Globus pallidus (tissue), 1 donor: ENCODE data around the gene PAX8.

Source experiments
- DNase-seq: peaks from one replicate; pipeline ENCODE4 v3.0.0-alpha.2; 2015; ENCODE audit warnings: low spot score

PAX8 gene

DNA sequence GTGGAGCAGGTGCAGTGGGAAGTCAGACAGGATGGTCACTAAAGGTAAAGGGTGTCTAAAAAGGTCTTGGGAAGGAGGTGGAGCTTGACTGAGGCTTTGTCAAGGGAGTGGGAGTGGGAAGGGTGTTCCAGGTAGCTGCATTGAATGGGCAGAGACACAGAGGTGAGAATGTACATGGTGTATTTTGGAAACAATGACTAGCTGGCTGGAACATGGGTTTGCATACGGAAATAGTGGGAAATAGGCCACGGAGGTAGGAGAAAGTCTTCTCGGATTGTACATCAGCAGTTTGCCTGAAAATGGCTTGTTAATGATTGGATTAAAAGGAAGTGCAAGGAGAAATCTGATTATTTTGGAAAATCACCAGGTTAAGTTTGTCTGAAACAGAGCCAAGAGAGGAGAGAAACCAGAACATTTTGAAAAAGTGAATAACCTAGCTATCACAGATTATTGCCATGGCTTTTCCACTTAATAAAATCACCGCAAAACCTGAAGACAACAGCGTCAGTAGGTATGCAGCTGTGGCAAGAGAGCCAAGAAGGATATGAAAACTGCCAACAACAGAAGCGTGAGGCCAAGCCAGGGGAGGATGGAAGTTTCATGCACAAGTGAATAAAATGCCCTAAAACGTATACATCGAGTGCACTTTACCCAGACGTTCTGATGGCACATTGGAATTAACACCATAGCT, 13.9 kb downstream of the PAX8 start:
- DNase-seq, result no peak

DNA sequence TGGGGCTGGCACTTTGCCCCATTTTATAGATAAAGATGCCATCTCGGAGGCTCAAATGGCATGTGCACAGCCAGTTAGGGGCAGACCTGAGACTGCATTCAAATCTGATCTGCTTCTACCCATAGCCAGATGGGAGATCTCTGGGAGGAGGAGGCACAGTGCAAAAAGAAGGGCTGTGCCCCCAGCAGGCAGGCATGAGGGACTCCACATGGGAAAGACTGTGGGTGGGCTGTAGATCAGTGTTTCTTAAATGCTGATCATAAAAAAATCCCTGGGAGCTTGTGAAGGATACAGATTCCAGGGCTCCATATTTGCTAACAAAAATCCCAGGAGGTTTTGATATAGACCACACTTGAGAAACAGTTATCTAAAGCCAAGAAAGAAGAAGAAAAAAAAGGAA, 15.2 kb downstream of the PAX8 start:
- DNase-seq, result no peak

DNA sequence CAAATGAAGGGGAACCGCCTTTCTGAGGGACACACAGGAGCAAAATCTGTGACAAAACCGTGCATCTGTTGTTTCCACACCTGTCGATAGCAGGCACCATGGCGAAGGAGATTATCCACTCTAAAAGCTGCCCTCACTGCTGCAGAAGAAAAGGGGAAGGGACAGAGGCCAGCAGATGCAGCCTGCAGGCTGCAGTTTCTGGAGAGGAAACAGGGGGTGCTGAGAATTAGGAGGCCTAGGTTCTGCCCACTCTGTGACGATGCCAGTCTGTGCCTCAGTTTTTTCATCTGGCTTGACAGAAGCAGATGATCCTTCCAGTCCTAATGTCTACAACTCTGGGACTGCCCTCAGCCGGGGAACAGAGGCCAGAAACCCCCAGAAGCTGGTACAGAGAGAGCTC, 17.7 kb downstream of the PAX8 start:
- DNase-seq, result no peak

DNA sequence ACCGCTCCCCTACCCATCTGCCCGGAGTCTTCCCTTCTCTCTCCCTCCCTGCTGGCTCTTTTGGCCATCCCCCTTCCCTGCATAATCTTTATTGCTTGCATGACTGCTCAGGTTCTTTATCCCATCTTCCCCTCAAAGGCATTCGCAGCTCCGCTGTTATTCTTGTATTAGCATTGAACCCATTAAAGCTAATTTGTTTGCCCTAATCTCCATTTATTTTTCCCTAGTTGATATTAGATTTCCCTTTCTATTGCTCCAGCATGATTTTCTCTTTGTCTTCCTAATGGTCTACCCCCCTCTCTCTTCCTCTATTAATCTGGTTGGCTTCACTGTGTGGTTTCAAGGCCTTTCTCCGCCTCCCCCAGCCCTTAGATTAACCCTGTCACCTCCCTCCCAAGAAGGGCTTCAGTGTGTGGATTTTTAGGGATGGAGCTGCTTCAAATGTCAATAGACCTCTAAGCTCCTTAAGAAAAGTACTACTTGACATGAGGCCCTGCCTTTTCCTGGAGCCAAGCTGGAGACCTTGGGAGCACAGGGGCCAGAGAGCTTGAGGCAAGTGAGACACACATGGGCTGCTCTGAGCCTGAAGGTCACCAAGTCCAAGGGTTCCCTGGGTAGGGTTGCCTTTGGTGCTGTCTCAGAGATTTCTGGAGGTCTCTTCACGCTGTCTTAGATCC, 20.1 kb downstream of the PAX8 start:
- DNase-seq, result no peak

DNA sequence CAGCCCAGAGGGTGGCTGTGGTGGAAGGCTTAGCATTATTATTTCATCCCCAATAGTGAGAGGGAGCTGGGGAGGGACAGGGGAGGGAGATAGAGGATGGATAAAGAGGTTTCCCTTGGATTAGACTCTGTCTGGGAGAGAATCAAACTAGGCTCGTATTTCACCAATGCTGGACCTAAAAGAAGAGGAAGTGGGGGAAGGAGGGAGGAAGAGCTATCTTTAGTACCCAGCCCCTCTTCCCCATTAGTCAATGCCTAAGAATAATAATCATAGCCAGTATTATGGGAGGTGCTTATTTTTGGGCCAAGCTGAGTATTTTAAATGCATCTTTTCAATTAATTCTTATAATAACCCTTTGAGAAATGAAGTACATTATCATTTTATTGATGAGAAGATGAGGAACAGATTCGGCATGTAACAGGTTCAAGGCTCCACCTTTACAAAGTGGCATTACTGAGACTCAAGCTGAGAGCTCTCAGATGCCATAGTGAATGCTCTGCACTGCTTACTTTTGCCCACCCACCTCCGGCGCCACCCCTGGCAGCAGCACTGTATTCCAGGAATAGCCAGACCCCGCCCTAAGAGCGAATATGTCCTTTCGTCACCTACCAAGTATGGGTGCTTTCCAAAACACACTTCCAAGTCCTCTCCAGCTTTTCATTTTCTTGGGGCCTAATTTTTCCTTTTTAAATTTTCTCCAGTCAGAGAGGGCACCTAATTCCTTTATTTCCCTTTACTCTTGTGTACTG, 21.0 kb downstream of the PAX8 start:
- DNase-seq, result peak; percentile 33

DNA sequence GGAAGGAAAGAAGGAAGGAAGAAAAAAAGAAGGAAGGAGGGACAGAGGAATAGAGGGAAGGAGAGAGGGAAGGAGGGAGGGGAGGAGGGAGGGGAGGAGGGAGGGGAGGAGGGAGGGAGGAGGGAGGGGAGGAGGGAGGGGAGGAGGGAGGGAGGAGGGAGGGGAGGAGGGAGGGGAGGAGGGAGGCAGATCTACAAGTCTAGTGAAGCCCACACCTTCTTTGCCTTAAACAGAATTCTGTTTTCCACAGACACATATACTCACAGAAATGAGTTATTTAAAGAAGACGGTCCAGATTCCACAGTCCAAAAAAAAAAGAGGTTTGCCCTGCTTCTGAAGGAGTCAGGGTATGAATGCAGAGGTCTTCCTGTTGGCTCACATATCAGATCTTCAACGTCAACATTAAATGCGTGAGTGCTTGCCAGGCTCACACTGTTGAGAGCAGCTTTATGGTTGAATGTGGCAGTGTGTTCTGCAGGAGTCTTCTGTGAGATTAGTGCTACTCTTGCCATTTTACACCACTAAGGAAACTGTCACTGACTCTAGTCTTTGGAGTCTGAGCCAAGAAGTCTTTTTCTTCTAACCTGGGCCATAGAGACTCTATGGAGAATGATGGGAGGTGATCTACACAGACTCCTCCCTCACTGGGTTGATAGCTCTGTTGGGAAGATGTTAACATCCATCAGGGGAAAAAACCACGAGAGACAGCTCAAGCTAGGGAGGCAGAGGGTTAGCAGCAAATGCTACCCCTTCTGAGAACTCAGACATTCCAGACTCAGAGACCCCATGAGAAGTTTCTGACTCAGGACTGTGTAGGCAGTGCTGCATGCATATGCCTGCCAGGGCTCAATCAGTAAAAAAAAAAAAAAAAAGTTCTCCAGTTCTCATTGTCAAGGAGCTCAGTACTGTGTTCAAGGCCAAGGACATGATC, 23.3 kb downstream of the PAX8 start:
- DNase-seq, result no peak

DNA sequence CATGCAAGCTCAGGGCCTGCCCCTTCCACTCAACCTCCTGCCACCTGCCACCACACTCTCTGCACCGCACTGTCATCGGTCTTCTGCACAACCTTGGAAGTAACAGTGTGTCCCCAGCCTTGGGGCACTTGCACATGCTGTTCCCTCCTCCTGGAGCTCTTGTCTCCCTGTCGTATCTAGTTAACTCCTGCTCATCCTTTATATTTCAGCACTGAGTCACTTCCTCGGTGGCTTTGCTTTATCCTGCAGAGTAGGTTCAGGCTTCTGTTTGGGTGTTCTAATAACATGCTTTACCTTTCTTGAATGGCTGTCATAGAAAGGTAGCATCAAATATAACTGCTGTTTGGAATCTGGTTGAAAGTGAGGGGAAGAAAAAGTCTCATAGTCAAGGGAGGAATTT, 25.3 kb downstream of the PAX8 start:
- DNase-seq, result no peak

DNA sequence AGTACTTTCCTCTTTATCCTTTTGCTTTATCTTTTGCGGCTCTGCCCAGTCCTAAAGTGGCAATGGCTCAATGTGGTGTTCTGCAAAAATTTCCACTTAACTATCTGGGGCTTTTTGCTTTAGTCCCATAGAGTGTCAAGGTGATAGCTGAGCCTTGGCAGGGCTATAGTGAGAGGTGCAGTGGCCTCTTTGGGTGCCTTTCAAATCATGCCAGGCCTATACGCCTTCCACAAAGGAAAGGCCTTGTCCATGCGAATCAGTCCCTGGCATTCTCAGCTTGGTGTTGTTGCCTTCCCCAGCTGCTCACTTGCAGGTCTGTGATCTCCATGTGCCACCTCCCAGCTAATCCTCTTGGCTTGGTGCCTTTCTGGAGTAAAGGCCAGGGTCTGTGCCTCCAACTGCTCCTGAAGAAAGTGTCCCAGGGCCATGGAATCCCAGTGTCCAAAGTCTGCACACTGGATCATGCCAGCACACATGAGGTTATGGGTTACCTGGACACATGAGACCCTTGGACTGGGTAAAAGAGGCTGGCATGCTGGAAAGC, 26.6 kb downstream of the PAX8 start:
- no peak for DNase-seq

DNA sequence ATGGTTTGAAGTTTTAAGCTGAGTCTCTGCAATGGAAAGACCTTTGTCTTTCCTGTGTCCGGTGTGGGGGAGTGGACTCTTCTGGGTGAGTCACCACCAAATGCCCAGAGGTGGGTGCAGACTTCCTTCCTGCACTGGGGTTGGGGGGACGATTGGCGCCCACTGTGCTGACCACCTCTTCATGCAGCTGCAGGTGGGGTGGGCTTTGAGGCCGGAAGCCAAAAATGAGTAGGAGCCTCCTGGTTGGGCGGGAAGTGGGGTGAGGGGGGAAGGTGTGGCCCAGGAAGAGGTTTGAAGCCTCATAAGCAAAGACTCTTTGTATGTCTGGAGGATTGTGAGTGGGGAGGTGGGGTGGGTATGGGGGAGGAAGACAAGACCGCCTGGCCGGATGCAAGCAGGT, 27.6 kb downstream of the PAX8 start:
- DNase-seq, result no peak

DNA sequence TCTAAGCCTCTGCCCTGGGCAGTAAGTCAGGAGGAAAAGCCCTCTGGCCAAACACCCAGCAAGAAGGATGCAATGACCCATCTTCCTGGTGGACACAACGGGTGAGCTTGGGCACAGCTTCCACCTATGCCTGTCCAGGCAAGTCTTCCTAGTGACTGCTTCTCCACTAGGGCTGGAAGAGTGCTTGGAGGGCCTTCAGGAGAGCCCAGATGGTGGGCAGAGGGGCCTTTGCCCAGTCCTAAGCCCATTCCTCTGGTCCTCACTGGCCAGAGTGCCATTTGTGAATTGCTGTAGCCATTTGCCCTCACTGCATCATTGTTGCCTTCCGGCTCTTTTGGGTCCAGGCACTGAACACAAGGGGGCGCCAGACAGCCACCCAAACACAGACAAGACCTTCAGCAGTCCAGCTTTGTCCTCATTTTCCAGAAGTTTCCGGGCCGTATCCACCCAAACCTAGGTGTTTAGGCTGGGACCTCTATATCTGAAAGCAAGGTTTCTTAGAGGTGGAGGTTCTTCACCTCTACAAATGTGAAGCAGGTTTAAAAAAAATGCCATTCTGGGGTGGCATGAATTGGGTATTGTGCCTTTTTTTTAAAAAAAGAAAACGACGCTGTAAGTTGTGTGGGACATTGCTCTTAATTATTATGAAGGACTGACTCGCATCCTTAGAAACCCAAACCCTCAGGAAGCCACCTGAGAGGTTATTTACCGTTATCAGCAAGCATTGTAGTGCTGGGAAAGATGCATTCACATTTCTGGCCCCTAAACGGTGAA, 29.5 kb downstream of the PAX8 start:
- DNase-seq, result peak; percentile 72

DNA sequence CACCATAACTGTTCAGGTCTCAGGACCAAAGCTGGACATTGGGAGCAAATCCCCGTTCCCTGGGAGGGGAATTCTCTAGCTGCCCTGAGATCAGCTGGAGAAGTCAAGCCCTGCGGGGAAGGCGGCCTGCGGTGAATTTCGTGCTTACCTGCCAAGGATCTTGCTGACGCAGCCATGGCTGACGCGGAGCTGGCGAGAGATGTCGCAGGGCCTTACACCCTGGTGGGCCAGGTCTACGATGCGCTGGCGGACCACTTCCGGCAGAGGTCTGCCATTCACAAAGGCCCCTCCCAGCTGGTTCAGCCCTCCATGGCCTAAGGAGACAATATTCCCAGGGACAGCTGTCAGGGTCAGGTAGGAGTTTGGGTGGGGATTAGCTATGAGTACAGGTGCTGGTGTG, 32.1 kb downstream of the PAX8 start:
- DNase-seq, result no peak

DNA sequence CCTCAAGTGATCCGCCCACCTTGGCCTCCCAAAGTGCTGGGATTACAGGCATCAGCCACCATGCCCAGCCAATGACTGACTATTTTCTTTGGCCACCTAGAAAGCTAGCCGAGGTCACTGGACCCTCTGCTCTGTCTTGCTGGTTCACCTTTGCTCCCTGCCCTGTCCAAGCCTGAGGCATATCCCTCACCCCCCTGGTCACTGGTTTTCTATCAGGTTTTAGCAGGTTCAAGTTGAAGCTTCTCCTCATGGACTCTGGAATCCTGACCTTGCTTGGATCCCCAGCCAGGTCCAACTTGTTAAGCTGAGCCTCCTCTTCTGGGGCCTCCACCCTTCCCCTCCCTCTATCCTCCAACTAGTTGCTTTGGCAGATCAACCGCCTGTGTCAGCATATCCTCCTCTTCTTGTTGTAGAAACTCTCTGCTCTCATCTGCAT, 33.4 kb downstream of the PAX8 start:
- no peak for DNase-seq

DNA sequence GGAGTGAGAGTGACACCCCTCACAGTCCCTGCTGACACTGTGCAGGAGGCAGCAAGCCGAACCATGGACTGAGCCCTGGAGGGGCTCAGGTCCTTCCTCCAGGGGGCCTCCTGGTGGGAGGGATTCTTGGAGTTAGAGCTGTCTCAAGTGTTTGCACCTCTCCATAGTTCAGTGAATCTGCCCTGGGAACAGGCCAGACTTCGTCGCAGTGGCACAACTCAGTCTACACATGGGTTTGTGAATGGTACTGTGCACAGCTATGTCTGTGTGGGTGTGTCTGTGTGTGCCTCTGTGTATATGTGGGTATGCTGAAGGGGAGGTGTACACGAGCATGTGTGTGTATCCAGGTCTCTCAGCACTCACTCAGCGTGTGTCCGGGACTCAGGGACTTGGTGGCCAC, 36.4 kb downstream of the PAX8 start:
- DNase-seq, result no peak

DNA sequence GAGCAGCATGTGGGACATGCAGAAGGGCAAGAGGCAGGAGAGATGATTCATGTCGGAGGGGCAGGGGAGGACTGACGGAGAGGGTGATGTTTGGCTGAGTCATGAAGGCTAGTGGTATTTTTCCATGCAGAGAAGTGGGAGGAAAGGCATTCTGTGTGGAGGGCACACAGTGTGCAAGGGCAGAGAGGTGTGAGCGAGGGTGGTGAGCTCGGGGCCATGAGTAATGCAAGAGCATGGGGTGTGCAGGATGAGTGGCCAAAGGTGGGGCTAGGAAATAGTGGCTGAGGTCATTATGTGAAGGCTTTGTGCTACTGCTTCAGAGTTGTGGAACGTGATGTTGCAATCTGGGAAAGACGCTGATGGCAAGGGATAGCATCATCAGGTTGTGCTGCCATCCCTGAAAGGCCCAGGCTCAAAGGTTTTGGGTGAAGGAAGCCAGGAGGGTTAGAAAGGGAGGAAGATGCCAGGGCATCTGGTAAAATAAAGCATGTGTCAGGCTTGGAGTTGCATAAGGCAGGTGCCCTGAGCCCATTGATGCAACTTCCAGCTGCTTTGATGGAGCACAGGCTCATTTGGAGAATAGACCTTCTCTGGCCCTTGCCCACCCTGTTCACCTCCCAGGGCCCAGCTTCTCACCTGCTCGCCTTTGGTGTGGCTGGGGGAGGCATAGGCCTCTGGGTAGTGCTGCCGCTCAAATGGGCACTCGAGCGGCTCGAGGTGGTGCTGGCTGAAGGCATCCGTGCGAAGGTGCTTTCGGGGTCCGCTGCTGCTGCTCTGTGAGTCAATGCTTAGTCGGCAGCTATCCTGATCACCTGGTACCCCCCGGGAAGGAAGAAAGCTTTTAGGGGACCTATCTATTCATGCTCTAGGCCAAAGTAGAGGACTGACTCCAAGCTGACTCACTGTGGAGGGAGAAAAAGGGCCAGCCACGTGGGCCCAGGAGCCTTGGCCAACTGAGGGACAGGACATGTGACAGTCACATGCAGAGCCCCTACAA, 37.5 kb downstream of the PAX8 start:
- DNase-seq, result no peak

DNA sequence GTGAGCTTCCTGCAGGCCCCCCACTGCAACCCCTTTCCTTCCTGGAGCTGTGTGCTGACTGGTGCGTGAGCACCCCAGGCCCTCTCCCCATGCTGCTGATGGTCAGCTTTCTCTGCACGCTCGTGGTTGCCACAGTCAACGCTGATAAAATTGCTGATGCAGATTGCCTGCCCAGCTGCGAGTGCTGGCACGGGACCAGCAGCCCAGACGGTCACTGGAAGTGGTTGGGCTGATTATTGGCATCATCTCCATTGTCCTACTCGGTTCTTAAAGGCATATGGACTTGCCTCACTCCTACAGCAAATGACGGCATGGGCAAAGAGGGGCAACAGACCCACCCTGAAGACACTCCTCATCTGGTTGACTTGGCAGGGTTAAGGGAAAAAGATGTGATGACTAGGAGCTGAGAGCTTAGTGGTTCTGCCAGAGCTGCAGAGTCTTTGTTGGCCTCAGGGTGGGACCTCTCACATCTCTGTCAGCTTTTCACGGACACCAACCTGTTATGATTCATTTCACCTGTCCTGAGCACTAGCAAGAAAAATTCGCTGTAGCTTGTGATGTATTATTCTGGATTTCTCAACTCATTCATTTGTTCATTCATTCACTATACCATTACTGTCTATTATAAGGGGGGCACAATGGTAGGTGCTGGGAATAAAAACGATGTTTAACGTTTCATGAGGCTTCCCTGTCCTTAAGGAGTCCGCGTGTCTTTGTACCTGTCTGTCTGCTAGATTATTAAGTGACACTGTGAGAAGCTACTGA, 38.4 kb downstream of the PAX8 start:
- DNase-seq, result peak; percentile 74

DNA sequence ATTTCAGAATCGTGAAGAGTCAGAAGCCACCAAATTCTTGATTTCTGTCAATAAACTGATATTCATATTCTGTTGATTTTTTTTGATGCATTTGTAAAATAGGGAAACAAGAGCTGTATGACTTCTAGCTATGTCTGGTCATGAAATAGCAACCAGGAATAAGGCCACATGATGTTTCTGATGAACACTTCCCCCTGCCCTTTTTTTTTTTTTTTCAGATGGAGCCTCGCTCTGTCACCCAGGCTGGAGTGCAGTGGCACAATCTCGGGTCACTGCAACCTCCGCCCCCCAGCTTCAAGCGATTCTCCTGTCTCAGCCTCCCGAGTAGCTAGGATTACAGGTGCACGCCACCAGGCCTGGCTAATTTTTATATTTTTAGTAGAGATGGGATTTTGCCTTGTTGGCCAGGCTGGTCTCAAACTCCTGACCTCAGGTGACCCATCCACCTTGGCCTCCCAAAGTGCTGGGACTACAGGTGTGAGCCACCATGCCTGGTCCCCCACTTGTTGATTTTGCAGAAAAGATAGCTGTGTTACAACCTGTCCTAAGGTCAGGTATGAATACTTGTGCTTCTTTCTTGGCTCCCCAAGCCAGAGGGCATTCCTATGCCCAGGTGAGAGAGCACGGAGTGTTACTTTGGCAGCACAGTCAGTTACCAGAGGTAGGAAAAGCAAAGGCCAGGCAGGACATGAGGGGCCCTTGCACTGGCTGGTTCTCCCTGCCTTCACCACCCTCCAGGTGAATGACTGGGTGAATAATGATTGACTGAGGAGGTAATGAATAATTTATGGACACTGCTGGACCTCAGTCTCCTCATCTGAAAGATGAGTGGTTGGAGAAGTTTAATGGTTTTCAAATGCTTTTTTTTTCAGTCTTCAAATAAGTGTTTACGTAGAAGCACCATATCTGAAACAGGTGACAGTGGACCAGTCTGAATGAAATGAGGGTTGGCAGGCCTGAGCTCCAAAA, 39.6 kb downstream of the PAX8 start:
- no peak for DNase-seq

DNA sequence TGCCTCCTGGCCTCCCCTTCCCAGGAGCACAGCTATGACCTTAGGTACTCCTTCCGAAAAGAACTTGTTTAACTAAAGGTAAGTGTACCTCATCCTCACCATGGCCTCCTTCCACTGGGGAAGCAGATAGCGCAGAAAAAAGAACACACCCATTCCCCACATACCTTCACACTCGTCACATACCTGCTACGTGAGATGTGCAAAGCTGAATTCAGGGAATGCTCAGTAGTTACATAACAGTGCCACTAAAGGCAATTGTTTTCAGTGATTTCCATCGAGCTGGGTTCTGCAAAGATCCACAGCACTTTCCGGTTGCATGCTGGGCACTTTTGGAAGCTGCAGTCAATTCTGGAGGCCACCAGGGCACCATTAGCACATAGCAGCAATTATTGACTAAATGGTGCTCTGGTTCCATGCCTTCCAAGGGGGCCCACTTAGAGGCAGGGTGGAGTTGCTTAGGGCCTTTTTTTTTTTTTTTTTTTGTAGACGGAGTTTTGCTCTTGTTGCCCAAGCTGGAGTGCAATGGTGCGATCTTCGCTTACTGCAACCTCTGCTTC, 41.0 kb downstream of the PAX8 start:
- no peak for DNase-seq
